Renal cortex interstitium (tissue), 11 donors: Measurements from ENCODE around the gene ERICH6B. TPM values are rescaled to one million over a fixed set of nuclear protein-coding genes. Genes with fewer than 3 reads are reported as not detected.

ENCODE experiments used
- DNase-seq, 11 donors: peaks; one replicate each; pipeline ENCODE4 v3.0.0-alpha.2; 2013; ENCODE audit warnings: low read depth in 9 of 11, low spot score in 4 of 11; ENCODE audit errors: extremely low read depth in 1 of 11
- polyA plus RNA-seq, 3 donors: library from polyadenylated mRNA; unstranded; fragments of 120-200 nt; gene quantifications; one replicate each; pipeline ENCODE4 v1.2.1, GENCODE V29; 2013; ENCODE audit not compliant: insufficient read length in 3 of 3

Gene ERICH6B
- polyA plus RNA-seq, 3 donors, result 0.96 to 2.4 (median 1.1) TPM

DNA sequence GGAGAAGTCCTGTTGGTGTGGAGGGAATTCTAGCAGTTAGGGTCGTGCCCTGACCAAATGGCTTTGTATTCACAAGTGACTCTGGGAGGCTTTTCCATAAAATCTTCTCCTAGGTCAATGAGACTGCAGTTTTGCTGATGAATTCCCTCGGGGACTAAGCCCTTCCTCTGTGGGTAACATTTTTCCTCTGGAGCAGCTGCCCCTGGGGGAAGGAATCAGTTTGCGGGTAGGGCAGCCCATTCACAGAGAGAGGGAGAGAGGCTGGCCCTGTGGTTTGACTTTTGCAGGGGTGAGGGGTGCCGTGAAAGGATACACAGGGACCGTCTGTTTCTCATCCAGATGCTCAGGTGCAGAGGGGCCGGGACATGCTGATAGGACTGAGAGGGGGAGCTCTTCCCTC lies 67.3 kb downstream of the ERICH6B start:
- no peak for DNase-seq

DNA sequence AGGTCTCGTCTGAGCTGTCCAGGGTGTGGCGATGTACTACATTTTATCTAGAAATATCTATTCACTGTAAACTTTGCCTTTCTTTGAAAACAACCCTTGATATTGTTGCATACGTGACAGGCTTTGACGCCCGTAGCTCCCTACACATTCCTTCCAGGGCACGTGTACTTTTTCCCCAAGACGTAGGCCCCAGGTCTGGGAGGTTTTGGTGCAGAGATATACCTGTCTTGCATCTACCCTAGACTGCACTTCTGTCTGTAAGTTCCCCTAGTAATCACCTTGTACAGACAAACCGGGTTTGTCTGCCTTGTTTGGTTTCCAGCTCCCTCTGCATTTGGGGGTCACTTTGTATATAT lies 69.2 kb downstream of the ERICH6B start:
- DNase-seq, result no peak

DNA sequence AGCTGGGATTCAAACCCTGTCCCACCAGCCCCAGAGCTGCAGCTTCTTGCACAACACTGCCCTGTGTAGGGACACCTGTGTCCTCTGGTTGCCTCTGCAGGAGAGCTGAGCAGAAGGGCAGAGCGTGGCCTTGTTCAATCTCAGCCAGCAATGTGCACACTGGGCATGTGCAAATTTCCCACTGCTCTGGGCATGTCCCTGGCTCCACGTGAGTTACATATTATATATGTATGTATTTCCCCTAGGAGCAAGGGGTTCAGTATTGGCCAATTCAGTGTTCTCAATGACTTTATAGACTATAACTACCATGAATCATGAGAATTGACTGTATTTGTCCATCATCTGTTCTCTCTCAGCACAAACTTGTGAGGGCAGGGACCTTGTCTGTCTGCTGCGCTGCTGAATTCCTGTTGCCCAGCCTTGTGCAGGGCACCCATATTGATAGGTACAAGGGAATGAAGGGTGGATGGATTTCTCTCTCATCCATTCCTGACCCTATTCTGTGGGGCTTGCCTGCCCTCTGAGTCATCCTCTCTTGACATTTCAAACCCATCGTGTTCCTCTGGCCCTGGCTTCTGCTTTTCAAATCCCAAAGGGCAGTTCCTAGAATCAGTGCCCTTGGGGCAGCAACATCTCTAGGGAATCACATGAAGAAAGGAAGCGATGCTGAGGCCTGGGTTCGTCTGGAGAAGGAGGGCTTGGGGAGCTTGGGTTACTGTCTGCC lies 69.7 kb downstream of the ERICH6B start:
- no peak for DNase-seq

DNA sequence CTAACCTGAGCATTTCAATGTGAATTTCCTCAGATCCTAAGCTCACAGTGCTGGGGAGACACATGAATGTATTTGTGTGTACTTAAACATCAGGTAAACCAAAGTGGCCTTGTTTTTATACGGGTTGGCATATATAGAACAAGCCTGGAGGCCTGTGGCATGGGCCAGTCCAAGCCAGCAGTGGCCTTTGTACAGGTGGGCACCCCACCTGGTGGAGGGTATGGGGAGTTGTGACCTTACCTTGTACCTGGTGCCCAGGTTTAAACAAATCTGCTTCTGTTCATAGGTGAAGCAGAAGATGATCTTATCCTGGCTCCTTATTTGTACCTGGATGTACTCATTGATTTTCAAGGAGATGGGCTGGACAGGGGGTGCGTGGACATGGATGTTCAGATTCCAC lies 71.0 kb downstream of the ERICH6B start:
- DNase-seq, result no peak

DNA sequence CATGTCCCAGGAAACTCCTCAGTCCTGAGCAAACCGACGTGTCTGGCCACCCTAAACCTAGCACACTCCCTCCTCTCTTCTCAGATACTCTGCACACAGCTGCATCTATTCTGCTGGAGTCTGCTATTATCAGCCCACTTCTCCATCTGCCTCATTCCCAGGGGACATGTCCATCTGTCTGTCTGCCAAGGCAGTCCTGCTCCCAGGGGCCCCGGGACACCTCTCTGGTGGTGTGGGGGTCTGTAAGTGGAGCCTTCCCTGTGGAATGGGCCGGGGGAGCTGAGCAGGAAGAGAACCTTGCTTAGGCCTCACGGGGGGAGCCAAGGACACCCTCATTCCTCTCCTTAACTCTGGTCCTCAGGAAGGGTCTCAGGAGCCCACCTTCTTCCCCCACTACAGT lies 72.7 kb downstream of the ERICH6B start:
- DNase-seq, result no peak

GRCh38 chr13:45542391-45542790 lies 73.1 kb downstream of the ERICH6B start:
- no peak for DNase-seq

- DNase-seq, result no peak
Observed at GRCh38 chr13:45541806-45542205, 73.7 kb downstream of the ERICH6B start.

GRCh38 chr13:45540864-45541263 lies 74.7 kb downstream of the ERICH6B start:
- DNase-seq, result no peak

GRCh38 chr13:45540195-45540594 lies 75.3 kb downstream of the ERICH6B start:
- DNase-seq, result no peak

- DNase-seq, result no peak
Observed at GRCh38 chr13:45538382-45538781, 77.2 kb downstream of the ERICH6B start.

GRCh38 chr13:45537516-45537915 lies 78.0 kb downstream of the ERICH6B start:
- no peak for DNase-seq

DNA sequence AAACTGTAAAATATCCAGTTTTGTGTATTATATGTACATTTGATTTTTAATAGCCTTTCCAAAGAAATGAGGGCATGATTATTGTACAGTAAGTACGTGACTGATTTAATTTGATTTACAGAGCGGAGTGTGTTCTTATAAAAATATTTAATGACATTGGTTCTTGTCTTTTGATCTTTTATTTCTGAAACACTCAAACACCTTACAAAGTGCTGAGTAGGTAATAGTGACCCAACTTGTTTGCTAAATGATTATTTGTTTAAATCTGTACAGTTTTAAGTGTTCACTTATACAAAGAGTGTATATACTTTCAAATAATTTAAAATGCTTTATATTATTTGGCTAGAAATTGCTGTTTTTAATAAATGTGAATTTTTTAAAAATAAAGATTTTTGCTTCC lies 79.3 kb downstream of the ERICH6B start:
- DNase-seq, result no peak

GRCh38 chr13:45534604-45535003 lies 80.9 kb downstream of the ERICH6B start:
- no peak for DNase-seq

DNA sequence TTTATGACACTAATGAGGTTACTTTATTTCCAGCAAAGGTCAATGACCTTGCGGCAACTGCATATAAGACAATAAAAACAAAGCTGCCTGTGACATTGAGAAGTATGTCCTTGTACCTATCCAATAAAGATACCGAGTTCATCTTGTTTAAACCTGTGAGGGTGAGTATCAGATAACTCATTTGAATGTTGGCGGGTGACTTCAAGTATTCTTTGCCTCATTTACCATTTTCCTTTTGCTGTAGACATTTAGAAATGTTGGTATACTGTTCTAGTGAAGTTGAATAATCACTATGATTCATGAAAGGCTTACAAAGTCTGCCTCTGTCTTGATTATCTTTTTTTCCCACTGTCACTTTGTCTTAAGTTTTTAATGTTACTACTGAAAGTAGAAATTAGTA lies 85.8 kb downstream of the ERICH6B start:
- DNase-seq, result no peak

DNA sequence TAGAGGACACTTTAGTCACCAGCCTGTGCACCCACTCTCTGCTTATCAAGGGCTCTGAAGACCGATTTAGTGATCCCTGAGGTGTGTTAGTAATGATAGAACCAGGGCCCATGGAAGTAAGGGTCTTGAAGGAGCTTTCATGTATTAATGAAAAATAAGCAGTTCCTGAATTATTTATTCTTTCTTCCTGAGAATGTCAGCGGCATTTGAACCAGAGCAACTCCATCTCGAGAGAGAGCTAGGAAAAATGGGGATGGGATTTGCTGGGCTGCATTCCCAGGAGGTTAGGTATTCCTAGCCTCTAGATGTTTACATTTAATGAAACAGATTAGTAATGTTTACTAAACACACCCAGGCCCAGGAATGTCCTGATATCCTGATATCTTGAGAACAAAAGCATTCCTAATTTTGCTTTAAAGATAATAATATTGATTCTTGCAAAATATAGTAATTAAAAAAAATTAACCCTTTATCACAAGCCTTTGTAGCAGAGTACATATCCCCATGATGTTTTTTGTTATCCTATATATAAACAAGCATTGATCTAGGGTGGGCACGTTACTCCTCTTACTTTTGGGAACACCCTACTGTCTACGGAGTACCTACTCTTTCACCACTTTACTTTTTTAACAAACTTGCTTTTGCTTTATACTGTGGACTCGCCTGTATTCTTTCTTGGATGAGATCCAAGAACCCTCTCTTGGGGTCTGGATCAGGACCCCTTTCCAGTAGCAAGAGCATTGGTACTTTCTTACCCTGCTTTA lies 87.7 kb downstream of the ERICH6B start:
- no peak for DNase-seq

DNA sequence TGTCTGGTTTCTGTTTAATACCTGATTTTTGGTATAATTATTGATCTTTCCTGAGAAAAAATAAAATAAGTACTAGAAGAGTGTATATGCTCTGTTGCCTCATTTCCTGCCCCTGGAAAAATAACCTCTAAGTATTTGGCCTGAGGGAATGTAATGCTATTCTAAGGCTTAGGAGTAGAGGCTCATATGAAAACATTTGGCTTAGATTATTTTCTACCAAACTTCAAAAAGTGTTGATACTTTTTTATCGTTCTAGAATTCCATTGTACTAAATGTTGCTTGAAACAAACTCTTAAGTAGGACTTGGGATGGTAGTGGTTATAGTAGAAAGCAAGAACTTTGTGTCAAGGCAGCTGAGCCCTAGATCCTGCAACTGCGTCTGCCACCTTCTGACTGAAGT lies 93.0 kb downstream of the ERICH6B start:
- no peak for DNase-seq

DNA sequence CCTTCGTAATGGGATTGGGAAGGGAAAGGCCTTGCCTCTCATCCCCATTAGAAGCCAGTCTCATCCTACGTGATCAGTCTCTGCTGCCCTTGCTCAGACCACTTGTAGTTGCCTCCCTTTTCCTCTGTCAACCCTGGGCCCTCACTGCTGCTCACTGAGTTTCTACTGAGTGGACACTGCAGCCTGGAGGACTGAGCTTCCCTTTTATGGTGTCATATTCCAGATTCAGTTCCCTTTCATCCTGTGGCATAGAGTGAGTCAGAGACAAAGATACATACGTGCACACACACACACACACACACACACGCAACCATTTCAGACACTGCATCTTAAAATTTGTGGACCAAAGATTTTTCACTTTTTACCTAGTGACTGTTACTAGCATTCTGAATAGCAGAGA lies 94.2 kb downstream of the ERICH6B start:
- DNase-seq, result no peak

DNA sequence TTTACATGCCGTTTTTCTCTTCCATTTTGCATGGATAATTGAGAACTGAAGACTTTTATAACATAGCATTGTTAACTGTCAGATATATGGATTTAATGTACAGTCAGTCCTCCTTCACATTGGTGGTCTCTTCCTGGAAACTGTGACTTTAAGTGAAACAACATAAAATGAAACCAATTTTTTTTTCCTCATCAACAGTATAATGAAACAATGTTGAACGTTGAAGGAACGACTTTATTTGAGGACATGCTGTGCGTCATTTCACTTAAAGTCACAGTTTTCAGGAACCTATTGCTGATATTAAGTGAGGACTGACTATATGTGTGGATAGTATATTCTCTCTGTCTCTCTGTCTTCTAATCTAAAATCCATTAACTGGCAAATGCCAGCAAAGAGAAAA lies 96.0 kb downstream of the ERICH6B start:
- DNase-seq, result no peak

- DNase-seq, result no peak
Observed at GRCh38 chr13:45518525-45519245, 96.9 kb downstream of the ERICH6B start.

GRCh38 chr13:45516757-45517156 lies 98.8 kb downstream of the ERICH6B start:
- no peak for DNase-seq
